Renal cortex interstitium (tissue), 11 donors: ENCODE measurements around the gene NHERF1. TPM values are rescaled to one million over a fixed set of nuclear protein-coding genes. Genes with fewer than 3 reads are reported as not detected.

Experiments used
- DNase-seq, 11 donors: peaks; one replicate each; pipeline ENCODE4 v3.0.0-alpha.2; 2013; ENCODE audit warnings: low read depth in 9 of 11, low spot score in 4 of 11; ENCODE audit errors: extremely low read depth in 1 of 11
- polyA plus RNA-seq, 3 donors: library from polyadenylated mRNA; unstranded; fragments of 120-200 nt; gene quantifications; one replicate each; pipeline ENCODE4 v1.2.1, GENCODE V29; 2013; ENCODE audit not compliant: insufficient read length in 3 of 3

Gene NHERF1
- polyA plus RNA-seq, 3 donors, result 158 to 197 (median 171) TPM

GRCh38 chr17:74815067-74815466 is 66.6 kb downstream of the NHERF1 start:
- DNase-seq, result no peak

GRCh38 chr17:74815550-74816370 is 67.3 kb downstream of the NHERF1 start:
- no peak for DNase-seq

GRCh38 chr17:74816905-74817620 is 68.6 kb downstream of the NHERF1 start:
- DNase-seq, result no peak

GRCh38 chr17:74818291-74818938 is 70.0 kb downstream of the NHERF1 start:
- no peak for DNase-seq

Other genes starting within 250 kb of the NHERF1 start
- under 1 TPM; 0.17 to 0.44 (median 0.20) TPM for gene CD300LB, start 217.2 kb upstream of the NHERF1 start, polyA plus RNA-seq
- gene CD300C, start 202.5 kb upstream of the NHERF1 start, polyA plus RNA-seq, result under 1 TPM; 0.34 to 0.59 (median 0.54) TPM
- under 1 TPM in 1 of 3 donors, not detected in 2; 0.42 TPM for gene CD300H, start 181.1 kb upstream of the NHERF1 start, polyA plus RNA-seq
- not detected for gene CD300LD, start 156.3 kb upstream of the NHERF1 start, polyA plus RNA-seq
- gene CD300E, start 124.9 kb upstream of the NHERF1 start, polyA plus RNA-seq, result under 1 TPM; 0.16 to 0.42 (median 0.33) TPM
- under 1 TPM; 0.28 to 0.83 (median 0.47) TPM for gene CD300LF, start 35.7 kb upstream of the NHERF1 start, polyA plus RNA-seq
- 1 to 10 TPM; 5.3 to 6.7 (median 6.2) TPM for gene RAB37, start 11.4 kb upstream of the NHERF1 start, polyA plus RNA-seq
- gene NAT9, start 27.7 kb downstream of the NHERF1 start, polyA plus RNA-seq, result 10 to 100 TPM; 40.8 to 54.9 (median 46.7) TPM
- under 1 TPM; 0.16 to 0.36 (median 0.32) TPM for gene GRIN2C, start 111.3 kb downstream of the NHERF1 start, polyA plus RNA-seq
- gene FDXR, start 124.4 kb downstream of the NHERF1 start, polyA plus RNA-seq, result 1 to 10 TPM; 5.6 to 8.7 (median 8.6) TPM
- under 1 TPM; 0.25 to 0.67 (median 0.29) TPM for gene FADS6, start 145.0 kb downstream of the NHERF1 start, polyA plus RNA-seq
- 1 to 10 TPM in 1 of 3 donors, under 1 TPM in 2; 0.56 to 1.2 (median 0.70) TPM for gene USH1G, start 174.6 kb downstream of the NHERF1 start, polyA plus RNA-seq
- gene OTOP2, start 175.6 kb downstream of the NHERF1 start, polyA plus RNA-seq, result not detected
- gene OTOP3, start 187.3 kb downstream of the NHERF1 start, polyA plus RNA-seq, result not detected
- gene HID1, start 224.1 kb downstream of the NHERF1 start, polyA plus RNA-seq, result 10 to 100 TPM in 2 of 3 donors, 1 to 10 TPM in 1; 9.2 to 16.8 (median 13.8) TPM
- gene CDR2L, start 239.0 kb downstream of the NHERF1 start, polyA plus RNA-seq, result 10 to 100 TPM in 1 of 3 donors, 1 to 10 TPM in 2; 8.0 to 11.4 (median 8.8) TPM